ENCODE measurements around the gene HS6ST2.

DNA sequence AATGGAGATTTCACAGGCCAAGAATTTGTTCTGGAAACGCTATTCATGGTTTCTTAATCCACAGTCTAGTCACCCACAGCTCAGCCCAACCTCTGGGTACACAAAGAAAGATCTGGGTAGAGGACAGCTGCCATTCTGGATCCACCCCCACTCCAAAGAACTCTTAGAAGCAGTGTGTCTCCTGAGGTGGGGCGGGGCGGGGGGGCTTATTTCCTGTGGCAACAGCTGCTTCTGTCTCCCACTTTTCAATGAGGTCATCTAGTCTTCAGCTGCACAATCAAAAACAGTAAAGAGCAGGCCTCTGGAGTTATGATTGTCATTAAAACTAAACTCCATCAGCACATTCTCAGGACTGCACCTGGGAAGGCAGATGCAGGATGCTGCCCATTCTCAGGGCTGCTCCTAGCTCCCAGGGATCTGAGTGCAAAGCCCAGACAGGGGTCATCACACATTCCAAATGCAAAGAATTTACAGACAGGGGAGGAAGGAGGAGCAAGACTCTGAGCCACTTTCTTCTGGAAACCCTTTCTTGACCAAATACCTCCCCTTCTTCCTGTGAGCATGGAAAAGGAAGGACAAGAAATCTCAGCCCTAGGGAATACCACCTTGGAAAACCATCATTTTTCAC is 207.3 kb downstream of the HS6ST2 start:
- TF ChIP-seq CTCF (IDR thresholded peaks at IDR 0.05): no peak
- TF ChIP-seq POLR2A (IDR thresholded peaks at IDR 0.05): no peak
